GM21447 (cell line): ENCODE results near the gene FKBP5.
"Not testable (repeated sequence)": the region's sequence is repeated elsewhere in the genome, so short reads cannot be mapped to it uniquely, and the experiment has no call there.

Source experiments
- ATAC-seq: cut with Tn5 transposase; IDR thresholded peaks from one replicate; pipeline ENCODE4 v1.9.1; 2021; ENCODE audit not compliant: unreplicated experiment

The FKBP5 gene

GRCh38 chr6:35691027-35691824 lies 2.5 kb upstream of the FKBP5 start:
- ATAC-seq = no peak

- no peak for ATAC-seq
Observed at GRCh38 chr6:35690484-35690883, 1.8 kb upstream of the FKBP5 start.

- not testable (repeated sequence) for ATAC-seq
Observed at GRCh38 chr6:35690006-35690405, 1.3 kb upstream of the FKBP5 start.

- ATAC-seq = peak; percentile 38
Observed at GRCh38 chr6:35687658-35688604, 784 bp downstream of the FKBP5 start.

GRCh38 chr6:35686873-35687555 lies 1.7 kb downstream of the FKBP5 start:
- ATAC-seq = no peak

- ATAC-seq = no peak
Observed at GRCh38 chr6:35686436-35686835, 2.3 kb downstream of the FKBP5 start.

GRCh38 chr6:35683267-35683666 lies 5.4 kb downstream of the FKBP5 start:
- ATAC-seq = no peak

- ATAC-seq = no peak
Observed at GRCh38 chr6:35681298-35681697, 7.4 kb downstream of the FKBP5 start.

GRCh38 chr6:35679399-35679798 lies 9.3 kb downstream of the FKBP5 start:
- no peak for ATAC-seq

GRCh38 chr6:35678814-35679213 lies 9.9 kb downstream of the FKBP5 start:
- ATAC-seq = no peak

GRCh38 chr6:35678021-35678654 lies 10.6 kb downstream of the FKBP5 start:
- ATAC-seq = no peak

- ATAC-seq = no peak
Observed at GRCh38 chr6:35677456-35677855, 11.3 kb downstream of the FKBP5 start.

GRCh38 chr6:35675871-35676459 lies 12.8 kb downstream of the FKBP5 start:
- no peak for ATAC-seq

- no peak for ATAC-seq
Observed at GRCh38 chr6:35674594-35674993, 14.1 kb downstream of the FKBP5 start.

- no peak for ATAC-seq
Observed at GRCh38 chr6:35673755-35674154, 15.0 kb downstream of the FKBP5 start.

- ATAC-seq = not testable (repeated sequence)
Observed at GRCh38 chr6:35673284-35673666, 15.4 kb downstream of the FKBP5 start.

GRCh38 chr6:35670453-35670852 lies 18.3 kb downstream of the FKBP5 start:
- not testable (repeated sequence) for ATAC-seq

GRCh38 chr6:35669451-35670045 lies 19.2 kb downstream of the FKBP5 start:
- ATAC-seq = no peak

- ATAC-seq = no peak
Observed at GRCh38 chr6:35668744-35669450, 19.8 kb downstream of the FKBP5 start.
